Cardiac septum (tissue), 1 donor: ENCODE measurements around the gene NUP210L. TPM values are rescaled to one million over a fixed set of nuclear protein-coding genes. Genes with fewer than 3 reads are reported as not detected.

Source experiments
- DNase-seq: peaks from one replicate; pipeline ENCODE4 v3.0.0-alpha.2; 2020; ENCODE audit warnings: low spot score
- intact Hi-C: fragments of 100-400 bp; cut with DNase I; formaldehyde crosslinking; loops from one replicate; pipeline ENCODE4 v1.14.0; 2022
- total RNA-seq: library from RNA; stranded (reverse); fragmentation: NEBNext Ultra II Directional; extraction: Animal tissue kit (Norgen Biotek cat#: 25700); gene quantifications from one replicate; pipeline ENCODE4 v1.2.1, GENCODE V29; 2021
- donor health status: DM: no; HTN: no; CAD: no.

The NUP210L gene
- total RNA-seq, 1 donor from 2014 or later = 0.48 TPM

DNA sequence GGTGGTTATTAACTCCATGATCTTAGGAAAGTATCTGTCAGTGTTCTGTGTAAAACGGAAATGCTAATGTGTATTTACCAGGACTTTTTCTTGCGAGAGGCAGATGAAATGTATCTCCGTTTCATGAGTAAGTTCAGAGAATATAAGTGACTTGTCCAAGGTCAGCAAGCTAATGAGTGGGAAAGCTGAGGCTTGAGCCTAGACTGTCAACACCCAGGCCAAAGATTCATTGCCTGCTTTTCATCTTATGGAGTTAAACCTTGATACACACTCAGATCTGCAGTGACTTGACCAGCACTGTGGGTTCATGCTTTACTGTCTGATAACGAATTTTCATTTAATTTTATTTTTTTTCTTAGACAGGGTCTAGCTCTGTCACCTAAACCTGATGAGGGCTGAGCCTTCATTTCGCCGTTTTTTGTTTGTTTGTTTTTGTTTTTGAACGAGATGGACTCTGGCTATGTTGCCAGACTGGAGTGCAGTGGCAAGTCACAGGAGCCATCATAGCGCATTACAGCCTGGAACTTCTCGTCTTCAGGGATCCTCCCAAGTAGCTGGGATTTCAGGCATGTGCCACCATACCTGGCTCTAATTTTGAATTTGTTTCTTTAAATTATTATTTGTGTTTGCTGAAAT is 176.5 kb downstream of the NUP210L start:
- intact Hi-C loops = loop anchor here (2.0 to 5.0 kb wide), 2 partner anchors 20 to 306 kb away; partner anchors contain the start of genes CRTC2 and ILF2
- no peak for DNase-seq

DNA sequence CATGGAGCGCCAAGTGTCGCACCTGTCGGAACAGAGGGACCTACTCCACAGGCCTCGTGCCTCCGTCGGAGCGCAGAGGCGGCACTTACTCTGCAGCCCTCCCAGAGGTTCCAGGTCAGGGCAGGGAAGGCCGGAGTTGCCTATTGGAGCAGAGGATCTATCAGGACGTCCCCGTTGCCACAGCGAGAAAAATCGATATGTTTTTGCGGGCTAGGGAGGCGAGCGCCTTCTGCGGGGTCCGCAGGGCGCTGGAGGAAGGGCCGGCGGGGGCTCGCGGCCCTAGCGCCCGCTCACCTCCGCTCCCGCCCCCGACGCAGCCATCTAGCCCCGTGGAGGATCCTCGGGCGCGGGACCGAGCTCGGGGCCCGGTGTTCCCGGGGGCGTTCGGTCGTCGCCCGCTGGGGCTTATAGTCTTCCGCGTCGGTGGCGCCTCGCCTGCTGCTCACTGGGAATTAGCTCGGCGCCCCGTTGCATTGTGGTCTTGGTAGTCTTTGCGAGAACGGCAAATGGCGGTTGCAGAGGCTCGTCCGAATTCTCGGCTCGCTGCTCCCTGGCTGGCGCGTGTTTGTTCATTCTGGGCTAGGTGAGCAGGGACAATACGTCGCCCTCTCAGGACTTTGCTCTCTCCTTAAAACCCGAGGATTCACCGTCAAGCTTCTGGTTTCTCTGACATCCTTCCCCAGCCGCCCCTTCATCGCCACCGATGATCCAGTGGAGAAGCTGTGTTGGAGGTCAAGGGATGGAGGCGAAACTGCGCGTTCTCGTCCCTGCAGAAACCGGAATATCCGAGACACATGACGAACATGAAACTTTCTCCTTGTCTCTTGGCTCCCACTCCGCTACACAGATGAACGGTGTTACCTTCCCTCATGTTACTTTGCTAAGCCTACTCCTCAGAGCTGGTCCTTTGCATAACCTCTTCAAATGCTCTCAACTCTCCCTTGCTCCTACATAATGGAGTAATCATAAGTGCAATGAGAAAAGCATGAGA is 177.3 kb downstream of the NUP210L start, which contains the start of gene JTB:
JTB (minus strand) TSS at position 425 of the 991 bp plus-strand sequence; CDS start at position 3, 422 bp downstream.
- peak; percentile 97 for DNase-seq
- intact Hi-C loops = loop anchor here (1.0 to 5.0 kb wide), 3 partner anchors 10 to 305 kb away; partner anchors contain the start of genes CREB3L4, CRTC2 and ILF2

DNA sequence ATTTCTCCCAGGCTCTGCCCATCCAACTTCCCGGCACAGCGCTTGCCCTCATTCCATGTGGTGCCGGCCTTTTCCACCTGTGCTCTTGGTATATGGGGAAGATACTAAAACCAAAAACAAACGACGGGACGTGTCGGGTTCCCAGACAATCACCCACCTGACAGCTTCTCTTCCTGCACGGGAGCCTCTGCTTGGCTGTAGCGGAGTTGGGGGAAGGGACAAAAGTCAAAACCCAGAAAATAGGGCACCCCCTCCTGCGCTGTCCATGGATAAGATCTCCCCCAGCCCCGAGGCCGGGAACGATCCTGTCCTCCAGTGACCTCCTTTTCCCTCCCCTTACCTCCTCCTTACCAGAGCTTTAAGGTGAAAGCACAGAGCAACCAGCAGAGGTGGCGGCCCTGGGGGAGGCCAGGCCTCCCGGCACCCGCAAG is 178.0 kb downstream of the NUP210L start:
- intact Hi-C loops = loop anchor here (1.0 to 5.0 kb wide), 2 partner anchors 10 to 305 kb away; partner anchors contain the start of genes CREB3L4 and ILF2
- DNase-seq = no peak

DNA sequence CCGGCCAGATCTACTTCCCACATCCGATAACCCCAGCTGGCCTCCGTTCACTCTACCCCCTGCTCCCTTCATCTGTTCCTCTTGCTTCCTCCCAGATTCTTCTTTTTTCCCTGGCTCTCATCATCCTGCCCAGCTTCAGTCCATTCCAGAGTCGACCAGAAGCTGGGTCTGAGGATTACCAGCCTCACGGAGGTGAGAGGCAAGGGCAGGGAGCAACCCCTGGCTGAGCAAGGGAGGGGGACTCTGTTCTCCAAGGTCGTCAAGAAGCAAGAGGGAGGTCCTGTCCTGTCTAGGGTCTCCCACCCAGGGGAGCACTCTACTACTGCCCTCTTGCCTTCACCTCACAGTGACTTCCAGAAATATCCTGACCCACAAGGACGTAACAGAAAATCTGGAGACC is 181.3 kb downstream of the NUP210L start:
- DNase-seq = no peak
- intact Hi-C loops = no loop called here

DNA sequence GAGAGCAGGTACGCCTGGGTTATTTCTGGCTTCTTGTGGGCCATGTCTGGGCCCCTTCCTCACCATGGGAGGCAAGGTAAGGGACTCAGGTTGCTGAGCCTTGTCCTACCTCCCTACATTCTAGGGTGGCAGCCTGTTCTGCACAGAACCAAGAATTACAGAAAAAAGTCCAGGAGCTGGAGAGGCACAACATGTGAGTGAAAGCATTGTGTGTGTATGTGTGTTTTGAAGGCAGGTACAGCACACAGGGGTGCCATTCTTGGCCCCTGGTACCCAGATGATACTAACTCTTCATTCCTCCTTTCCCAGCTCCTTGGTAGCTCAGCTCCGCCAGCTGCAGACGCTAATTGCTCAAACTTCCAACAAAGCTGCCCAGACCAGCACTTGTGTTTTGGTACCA is 181.8 kb downstream of the NUP210L start:
- intact Hi-C loops = no loop called here

DNA sequence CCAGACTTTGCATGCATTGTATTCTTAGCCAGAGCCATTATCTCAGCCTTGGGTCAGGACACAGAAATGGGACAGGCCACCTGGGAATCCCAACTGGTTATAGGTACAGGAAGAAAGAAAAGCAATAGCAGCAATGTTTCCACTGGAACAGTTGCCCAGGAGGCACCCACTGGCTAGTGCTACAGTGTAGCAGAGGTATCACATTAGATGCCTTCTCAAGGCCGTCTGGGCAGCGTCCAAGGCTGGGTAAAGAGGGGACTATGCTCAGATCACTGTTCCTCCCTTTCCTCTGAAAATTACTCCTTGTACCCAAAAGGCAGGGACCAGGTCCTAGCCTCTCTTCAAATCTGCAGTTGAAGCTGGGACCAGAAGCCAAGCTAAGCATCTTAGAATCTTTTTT is 184.5 kb downstream of the NUP210L start:
- no peak for DNase-seq
- intact Hi-C loops = no loop called here

More for the DNA sequence above, 181.8 kb downstream of the NUP210L start:
- DNase-seq = no peak

DNA sequence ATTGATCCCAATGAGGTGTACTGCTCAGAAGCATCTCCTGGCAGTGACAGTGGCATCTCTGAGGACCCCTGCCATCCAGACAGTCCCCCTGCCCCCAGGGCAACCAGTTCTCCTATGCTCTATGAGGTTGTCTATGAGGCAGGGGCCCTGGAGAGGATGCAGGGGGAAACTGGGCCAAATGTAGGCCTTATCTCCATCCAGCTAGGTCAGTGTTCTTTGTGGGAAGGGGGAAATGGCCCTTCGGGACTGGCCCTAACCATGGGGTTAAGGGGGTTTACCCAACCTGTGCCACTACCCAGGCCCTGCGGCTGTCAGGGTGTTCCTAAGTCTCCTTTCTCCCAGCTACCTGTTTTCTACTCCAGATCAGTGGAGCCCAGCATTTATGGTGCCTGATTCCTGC is 185.9 kb downstream of the NUP210L start:
- no peak for DNase-seq
- intact Hi-C loops = loop anchor here (5.0 kb wide), 1 partner anchor 87 kb away; no protein-coding TSS in a partner anchor

DNA sequence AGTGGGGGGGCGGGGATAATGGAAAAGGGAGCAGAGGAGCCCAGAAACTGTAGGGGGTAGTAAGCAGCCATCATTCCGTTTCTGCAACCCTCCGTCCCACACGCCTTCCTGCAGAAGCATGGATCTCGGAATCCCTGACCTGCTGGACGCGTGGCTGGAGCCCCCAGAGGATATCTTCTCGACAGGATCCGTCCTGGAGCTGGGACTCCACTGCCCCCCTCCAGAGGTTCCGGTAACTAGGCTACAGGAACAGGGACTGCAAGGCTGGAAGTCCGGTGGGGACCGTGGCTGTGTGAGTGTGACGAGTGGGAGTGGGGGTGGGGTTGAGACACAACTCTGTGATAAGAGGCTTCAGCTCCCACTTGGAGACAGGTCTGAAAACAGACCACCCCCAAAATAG is 186.5 kb downstream of the NUP210L start:
- intact Hi-C loops = loop anchor here (5.0 kb wide), 1 partner anchor 86 kb away; no protein-coding TSS in a partner anchor
- no peak for DNase-seq

DNA sequence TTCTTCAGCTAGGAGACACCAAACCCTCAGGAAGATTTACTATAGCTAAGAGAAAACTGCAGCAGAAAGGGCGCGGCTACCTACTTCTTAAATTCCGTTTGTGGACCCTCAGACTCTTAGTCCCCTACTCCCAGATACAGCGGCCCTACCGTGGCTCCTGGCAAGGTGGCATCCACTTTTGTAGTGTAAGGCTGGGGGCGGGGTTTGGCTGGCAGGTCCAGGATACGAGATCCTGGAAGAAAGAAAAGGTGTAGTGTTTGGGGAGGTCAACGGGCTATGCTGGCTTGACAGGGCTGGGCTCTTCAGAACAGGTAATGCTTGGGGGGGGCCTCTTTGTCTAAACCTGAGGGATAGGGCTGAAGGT is 186.9 kb downstream of the NUP210L start:
- intact Hi-C loops = loop anchor here (1.0 to 5.0 kb wide), 2 partner anchors 9 to 86 kb away; partner anchors contain the start of gene JTB
- DNase-seq = no peak

DNA sequence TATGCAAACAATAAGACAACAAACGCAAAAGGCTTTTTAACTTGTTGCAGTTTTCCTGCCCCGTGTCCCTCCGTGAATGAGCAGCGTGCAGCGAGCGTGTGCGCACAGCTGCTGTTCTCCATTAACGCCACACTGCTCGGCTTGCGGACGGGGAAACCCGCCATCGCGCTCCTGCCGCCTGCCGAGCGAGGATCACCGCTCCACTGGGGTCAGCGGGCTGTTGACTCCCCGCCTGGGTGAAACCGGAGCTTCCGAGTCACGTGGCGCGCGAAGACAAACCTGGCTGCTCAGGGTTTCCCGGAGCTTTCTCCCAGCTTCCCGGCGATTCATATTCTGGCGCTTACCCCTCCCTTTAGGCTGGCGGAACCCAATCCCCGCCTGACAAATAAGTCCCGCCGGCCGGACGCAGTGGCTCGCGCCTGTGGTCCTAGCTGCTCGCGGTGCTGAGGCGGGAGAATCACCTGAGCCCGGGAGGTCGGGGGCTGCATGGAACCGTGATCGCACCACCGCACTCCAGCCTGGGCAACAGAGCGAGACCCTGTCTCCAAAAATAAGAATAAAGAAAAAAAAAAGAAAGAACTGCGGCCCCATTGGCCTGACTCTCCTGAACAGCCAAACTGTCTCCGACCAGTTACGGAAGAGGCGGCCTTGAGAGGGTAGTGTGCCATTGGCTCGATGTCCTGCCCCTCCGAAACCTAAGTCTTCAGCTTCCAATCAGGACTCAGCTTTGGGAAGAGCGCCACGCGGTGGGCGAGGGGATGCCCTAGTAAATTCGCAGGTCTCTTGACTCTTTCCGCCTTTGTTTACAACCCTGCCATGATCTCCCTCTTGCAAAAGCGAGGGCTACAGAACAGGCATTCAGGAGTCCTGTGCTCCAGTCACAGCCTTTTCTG is 187.5 kb downstream of the NUP210L start, which contains the start of gene CREB3L4:
CREB3L4 (plus strand) TSS at position 796 of the 893 bp plus-strand sequence. CDS start 624 bp downstream, outside the sequence.
- DNase-seq = peak; percentile 95
- intact Hi-C loops = loop anchor here (1.0 to 5.0 kb wide), 2 partner anchors 10 to 85 kb away; partner anchors contain the start of gene JTB

DNA sequence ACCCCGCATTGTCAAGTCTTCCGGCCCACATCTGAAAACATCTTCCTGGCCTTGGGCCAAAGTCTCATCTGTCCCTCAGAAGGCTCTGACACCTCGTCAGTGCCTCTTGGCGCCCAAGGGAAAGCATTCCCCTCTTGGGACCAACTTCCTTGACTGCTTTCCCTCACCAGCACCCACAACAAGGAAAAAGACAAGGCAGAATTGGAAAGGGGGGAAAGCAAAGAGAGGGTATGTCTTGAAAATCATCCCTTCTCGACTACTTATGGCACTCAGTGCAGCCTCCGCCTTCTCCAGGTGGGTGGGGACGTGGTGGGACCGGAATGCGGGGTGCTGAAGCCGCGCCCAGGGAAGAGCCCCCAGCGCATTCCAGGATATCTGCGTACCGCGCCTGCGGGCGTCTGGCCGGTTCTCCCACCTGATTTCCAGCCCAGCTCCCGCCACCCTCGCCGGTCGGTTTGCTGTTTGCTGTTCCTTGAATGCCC is 191.0 kb downstream of the NUP210L start:
- intact Hi-C loops = no loop called here
- no peak for DNase-seq

DNA sequence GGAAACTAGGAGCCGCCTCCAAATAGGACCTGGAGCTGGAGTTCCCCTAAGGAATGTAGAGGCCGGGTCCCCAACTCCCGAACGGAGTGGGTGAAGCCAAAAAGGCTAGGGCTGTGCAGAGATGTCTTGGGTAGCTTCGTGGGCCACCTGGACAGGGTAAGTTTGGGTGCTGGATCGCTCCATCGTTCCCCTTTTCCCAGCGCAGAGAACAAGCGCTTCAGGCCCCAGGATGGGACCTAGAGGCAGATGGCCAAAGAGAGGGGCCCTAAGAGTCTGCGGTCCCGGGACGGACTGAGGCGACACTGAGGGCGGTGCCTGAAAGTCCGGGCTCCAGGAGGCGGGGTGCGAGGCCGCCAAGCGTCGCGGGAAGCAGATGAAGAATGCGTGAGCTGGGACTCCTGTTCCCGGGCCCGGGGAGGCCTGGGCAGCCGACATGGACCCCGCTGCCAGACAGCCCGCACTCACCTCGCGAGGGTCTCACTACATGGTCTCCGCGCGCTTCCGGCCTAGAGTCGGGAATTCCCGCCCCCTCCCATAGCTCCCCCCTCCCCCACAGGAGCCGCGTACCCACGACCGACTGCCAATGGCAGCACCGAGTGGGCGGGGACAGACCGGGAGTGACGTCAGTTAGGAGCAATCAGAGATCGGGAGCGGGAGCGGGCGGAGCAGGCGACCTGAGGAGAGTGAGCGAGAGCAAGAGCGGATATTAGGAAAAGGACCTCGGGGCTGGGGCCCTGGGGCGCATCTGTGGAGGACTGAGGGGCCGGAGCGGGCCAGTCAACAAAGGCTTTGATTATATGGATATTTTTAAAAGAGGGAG is 191.6 kb downstream of the NUP210L start, which contains the start of gene SLC39A1:
SLC39A1 (minus strand) TSS at position 508 of the 820 bp plus-strand sequence. CDS start 822 bp downstream, outside the sequence.
- intact Hi-C loops = no loop called here
- DNase-seq = peak; percentile 99

DNA sequence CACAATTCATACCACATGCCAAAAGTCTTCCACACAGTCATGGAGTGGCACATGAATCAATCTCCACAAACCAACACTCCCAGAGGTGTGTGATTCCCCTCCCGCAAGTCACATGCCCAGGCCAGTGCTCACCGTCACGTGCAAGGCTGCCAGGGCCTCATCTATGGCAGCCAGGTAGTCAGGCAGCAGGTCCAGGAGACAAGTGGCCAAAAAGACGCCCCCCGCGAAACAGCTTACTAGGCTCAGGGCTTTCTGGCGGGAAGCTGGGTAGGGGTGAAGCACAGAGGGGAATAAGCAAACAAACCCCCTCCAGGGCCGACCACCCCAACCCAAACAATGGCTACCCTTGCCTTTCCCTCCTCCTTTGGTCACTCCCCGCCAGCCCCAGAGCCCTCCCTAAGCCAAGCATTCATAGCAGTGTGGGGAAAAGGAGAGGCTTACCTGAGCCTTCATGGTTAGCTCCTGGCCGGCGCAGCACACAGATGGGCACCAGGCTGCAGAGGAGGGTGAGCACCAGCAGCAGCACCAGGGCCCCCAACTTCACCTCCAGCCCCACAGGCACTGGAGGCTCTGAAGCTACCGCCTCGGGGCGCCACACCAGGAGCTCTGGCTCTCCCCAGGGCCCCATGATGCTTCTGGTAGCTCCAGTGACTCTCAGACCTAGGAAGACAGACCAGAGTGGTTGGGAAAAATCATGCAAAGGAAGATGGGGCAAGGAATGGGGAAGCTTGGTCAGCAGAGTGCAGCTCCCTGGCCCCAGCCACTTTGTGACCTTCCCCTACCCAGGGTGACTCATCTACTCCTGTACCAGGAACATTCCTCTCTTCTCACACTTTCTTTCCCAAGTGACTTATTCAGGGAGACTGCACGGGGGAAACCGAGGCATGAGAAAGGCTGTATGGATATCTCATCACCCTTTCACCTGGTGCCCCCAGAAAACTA is 192.5 kb downstream of the NUP210L start:
- intact Hi-C loops = no loop called here
- DNase-seq = no peak

DNA sequence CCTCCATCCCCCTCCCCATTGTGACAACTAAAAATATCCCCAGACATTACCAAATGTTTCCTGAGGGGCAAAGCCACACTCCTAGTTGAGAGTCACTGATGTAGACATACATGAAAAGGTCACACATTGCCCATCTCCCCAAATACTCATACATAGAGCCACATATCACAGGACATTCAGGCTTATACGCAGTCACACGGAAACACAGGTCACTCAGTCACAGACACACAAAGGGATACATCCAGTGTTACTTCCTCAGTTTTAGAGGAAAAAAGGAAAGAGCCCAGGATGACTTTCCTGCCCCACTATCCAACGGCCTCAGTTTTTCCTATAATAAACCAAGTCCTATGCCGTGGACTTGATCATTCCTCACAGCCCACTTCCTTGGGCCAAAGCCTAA is 193.5 kb downstream of the NUP210L start:
- intact Hi-C loops = no loop called here
- no peak for DNase-seq

DNA sequence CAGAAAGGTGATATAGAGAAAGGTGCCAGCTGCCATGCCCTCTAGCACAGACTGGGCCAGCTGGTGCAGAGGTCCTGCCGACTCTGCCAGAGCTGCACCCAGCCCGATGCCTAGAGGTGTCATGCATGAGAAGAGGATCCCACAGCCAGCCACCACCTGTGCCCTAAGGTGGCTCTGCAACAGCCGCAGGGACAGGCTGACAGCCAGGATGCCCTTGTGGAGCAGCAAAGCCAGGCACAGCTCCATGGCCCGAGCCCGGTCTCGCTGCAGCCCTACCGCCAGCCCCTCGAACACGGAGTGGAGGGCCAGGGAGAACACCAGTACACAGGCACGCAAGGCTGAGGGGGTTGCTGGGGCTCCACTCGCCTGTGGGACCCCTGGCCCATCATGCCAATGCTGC is 194.7 kb downstream of the NUP210L start:
- intact Hi-C loops = no loop called here
- DNase-seq = no peak

DNA sequence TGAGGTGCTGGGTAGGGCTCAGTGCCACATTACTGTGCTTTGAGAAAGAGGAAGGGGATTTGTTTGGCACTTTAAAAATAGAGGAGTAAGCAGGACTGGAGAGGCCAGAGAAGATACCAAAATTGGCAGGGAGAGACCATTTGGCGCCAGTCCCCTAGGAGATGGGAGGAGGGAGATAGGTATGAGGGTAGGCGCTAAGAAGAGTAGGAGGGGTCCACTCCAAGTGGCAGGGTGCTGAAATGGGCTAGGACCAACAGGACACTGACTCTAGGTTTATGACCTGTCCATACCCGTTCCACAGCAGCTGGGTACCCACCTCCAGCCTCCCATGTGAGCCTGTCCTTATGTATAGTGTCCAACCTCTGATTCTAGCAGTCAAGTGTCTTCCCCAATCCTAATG is 195.4 kb downstream of the NUP210L start:
- intact Hi-C loops = loop anchor here (2.0 kb wide), 2 partner anchors 15 to 19 kb away; no protein-coding TSS in a partner anchor
- DNase-seq = no peak

DNA sequence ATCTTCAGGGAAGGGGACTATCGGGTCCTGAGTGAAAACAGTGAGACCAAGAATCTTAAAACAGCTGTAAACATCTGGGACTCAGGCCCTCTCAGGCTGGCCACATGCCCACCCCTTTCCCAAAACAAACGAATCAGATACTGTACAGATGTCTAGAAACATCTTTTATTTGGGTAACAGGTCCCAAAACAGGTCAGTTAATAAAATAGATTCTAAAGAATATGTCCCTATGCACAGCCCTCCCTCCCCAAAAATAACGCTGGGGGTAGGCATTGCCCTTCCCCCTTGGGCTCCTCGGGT is 196.0 kb downstream of the NUP210L start:
- intact Hi-C loops = loop anchor here (2.0 kb wide), 2 partner anchors 14 to 20 kb away; no protein-coding TSS in a partner anchor
- no peak for DNase-seq
